Iris pigment epithelial cell (primary cell): ENCODE measurements around the gene PHC3.

Source experiments
- DNase-seq: peaks from one replicate; pipeline ENCODE4 v3.0.0-alpha.2; 2011; ENCODE audit warnings: low read depth

PHC3 gene

DNA sequence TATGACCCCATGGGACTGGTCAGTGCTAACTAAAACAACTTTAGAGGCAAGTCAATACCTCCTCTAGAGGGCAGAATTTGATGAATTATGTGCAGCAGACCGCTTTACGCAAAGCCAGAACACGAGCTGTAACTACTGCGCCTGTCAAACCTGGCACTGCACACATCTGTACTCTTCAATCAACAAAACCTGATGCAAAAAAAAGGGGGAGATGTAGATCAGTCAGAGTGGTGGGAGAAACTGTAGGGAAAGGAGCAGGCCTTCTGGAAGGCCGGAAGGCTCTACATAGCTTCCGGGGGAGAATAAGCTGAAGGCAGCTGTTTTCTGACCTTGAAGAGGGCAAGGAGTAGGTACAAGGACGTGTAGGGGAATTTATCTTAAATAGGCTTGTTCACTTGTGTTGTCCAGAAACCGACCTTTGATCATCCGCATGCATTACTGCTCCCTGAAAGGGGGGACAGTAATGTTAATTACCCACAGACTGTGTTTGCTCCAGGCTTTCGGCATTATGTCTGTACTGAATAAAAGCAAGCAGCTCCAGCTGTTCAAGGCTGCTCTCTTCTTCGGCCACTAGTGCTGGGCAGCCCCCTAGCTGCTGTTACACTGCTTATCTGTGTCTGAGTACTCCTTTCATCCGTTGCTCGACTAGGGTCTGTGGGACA lies 102.8 kb downstream of the PHC3 start:
- DNase-seq, result no peak

DNA sequence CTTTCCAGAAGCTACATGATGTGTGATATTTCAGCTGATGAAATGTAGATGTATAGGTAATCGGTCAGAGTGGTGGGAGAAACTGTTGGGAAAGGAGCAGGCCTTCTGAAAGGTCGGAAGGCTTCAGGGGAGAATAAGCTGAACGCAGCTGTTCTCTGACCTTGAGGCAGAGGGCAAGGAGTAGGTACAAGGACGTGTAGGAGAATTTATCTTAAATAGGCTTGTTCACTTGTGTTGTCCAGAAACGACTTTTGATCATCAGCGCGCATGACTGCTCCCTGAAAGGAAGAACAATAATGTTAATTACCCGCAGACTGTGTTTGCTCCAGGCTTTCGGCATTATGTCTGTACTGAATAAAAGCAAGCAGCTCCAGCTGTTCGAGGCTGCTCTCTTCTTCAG lies 104.2 kb downstream of the PHC3 start:
- no peak for DNase-seq

GRCh38 chr3:170076715-170077238 lies 104.8 kb downstream of the PHC3 start:
- DNase-seq, result peak; percentile 81

- DNase-seq, result no peak
These were observed 106.0 kb downstream of the PHC3 start for GRCh38 chr3:170075441-170076091.

DNA sequence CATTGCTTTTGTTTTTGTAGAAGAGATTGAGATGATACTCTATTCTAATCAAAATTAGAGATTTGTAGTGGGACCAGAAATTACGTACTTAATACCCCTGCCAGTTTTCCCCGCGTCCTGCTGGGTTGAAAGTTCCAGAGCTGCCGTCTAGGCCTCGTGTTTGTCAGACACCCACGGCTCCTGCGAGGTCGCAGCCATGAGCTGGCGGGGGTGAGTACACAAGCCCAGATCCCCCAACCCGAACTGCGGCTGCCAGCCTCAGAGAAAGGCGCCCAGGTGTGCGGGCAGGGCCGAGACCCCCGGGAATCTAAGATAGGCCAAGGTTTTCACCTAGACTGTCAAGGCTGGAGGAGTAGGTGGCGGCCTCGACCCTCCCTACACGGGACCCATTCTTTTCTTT lies 117.4 kb downstream of the PHC3 start:
- no peak for DNase-seq

GRCh38 chr3:170063691-170064090 lies 117.8 kb downstream of the PHC3 start:
- DNase-seq, result no peak

GRCh38 chr3:170062769-170063168 lies 118.8 kb downstream of the PHC3 start:
- no peak for DNase-seq

DNA sequence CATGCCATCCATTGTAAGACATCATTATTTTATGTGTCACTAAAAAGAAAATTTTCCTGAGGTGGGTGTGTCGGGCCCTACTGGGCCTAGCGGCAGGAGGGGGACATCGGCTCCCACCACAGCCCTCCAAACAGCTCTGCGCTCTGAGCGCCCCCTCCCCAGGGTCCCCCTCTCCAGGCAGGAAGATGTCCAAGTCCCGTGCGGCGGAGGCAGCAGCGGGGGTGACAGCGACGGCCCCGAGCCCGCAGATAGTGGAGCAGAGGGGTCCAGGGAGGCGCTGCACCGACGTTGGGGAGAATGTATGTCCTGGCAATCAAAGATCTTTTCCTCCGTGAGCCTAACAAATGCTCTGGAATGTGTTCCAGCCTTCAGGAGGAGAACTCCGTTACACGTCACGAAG lies 119.5 kb downstream of the PHC3 start:
- DNase-seq, result no peak

DNA sequence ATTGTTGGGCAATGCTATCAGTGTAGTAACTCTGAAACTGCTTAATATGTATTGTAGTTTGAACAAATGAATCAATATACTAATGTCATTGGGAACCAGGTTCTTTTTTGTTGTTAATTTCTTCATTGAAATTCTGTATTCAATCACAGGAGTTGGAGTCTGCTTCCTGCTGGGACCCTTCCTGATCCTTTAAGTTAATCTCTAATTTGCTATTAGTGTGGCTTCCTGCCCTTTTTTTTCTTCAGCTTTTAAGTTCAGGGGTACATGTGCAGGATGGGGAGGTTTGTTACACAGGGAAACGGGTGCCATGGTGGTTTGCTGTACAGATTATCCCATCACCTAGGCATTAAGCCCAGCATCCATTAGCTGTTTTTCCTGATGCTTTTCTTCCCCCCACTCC lies 122.1 kb downstream of the PHC3 start:
- no peak for DNase-seq

DNA sequence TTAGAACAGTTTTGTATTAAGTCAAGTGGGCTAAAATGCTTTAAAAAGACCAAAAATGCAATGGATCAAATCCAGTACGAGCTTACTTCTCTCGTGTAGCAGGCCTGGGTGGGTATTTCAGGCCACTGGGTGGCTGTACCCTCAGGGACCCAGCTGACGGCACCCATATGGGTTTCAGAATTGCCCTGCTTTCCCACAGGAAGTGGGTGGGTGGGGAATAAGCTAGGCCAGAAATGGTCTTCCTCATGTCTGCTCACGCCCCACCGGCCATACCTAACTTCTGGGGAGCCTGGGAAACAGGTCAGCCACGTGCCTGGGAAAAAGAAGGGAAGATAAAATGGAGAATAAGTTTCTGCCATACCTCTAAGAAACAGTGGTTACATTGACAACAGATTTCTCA lies 123.4 kb downstream of the PHC3 start:
- no peak for DNase-seq

- no peak for DNase-seq
These were observed 124.0 kb downstream of the PHC3 start for GRCh38 chr3:170057550-170057949.

DNA sequence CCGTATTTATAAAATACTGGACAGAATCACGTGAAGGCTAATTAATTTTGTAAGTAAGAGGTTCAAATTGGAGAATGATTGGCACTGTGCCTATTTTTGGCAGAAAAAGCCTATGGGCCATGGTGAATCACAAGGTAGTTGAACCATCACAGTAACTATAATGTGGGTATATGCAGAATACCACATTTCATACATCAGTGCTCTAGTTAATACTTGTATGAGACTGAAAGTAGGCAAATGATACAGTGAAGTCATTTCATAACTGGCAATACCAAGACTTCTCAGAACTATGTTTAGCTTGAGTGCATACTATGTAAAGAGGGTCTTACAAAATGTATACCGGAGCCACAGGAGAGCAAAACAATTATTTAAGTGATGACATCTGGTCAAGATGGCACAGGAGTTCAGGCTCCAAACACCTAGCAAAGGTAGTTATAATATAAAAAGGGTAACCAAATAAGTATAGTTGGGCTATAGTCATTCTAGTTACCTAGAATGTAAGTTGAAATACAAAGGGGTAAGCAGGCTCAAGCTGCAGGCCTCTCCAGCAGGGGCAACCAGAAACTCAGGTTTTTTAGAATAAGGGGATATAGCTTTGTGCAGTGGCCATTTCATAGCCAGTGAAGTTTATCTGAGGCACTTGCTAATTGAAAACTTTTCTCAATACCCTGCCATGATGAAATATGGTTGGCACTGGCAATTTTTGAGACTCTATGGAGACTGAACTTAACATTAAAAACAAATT lies 124.7 kb downstream of the PHC3 start:
- DNase-seq, result no peak

GRCh38 chr3:170055209-170055608 lies 126.3 kb downstream of the PHC3 start:
- DNase-seq, result peak; percentile 66

GRCh38 chr3:170054204-170054603 lies 127.3 kb downstream of the PHC3 start:
- no peak for DNase-seq

- no peak for DNase-seq
These were observed 129.1 kb downstream of the PHC3 start for GRCh38 chr3:170052398-170052797.

DNA sequence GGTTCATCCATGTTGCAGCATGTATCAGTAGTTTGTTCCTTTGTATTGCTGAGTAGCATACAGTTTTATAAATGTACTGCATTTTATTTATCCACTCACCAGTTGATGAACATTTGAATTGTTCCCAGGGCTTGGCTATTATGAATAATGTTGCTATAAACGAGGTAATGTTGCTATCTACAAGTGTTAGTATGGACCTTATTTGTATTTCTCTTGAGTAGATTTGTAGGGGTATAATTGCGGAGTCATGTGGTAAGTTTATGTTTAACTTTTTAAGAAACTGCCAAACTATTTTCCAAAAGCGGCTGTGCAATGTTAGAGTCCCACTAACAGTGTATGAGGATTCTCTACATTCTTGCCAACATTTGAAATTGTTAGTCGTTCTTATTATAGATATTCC lies 130.8 kb downstream of the PHC3 start:
- no peak for DNase-seq

DNA sequence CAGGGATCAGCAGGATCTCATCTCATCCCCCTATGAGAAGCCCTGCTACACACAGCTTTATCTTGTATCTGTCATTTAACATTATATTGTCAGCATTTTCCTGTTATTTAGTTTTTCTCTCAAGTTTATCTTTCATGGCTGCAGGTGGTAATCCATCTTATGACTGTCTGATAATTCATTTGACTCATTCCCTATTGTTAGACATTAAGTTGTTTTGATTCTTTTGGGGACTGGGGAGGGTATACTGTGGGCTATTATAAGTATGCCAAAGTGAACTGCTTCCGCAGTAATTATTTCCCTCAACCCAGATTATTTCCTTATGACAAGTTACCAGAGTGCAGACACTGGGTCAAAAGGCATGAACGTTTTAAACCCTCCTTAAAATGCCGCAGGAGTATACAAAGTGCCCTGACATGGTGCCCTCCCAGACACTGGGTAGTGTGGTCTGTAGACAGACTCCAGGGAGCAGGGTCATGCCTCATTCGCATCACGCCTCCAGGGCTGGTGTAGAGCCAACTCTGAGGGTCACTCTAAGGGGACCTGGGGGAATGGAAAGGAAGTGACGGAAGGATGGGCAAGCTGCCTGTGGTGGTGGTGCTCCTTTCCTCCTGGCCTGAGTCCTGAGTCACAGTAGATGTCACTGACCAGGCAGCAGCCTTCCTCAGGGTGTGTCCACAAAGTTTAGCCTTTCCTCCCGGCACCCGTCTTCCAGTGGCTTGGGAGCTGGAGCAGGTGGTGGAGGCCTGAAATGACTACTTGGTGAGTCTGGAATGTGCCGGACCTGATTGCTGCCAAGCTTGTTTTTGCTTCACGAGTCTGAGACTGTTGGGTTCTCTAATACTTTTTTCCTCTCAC lies 132.2 kb downstream of the PHC3 start:
- DNase-seq, result no peak

DNA sequence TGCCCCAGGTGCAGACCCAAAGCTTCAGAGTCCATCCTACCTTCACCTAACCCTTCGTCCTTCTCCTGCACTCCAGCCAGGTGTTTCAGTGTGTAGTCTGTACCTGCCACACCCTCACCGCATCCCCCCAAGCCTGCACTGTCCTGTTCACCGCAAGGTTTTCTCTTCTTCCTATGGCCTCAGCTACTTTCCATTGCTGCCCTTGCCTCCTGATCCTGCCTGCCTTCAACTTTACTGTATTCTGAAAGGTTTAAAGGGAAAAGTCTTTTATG lies 134.5 kb downstream of the PHC3 start:
- no peak for DNase-seq

DNA sequence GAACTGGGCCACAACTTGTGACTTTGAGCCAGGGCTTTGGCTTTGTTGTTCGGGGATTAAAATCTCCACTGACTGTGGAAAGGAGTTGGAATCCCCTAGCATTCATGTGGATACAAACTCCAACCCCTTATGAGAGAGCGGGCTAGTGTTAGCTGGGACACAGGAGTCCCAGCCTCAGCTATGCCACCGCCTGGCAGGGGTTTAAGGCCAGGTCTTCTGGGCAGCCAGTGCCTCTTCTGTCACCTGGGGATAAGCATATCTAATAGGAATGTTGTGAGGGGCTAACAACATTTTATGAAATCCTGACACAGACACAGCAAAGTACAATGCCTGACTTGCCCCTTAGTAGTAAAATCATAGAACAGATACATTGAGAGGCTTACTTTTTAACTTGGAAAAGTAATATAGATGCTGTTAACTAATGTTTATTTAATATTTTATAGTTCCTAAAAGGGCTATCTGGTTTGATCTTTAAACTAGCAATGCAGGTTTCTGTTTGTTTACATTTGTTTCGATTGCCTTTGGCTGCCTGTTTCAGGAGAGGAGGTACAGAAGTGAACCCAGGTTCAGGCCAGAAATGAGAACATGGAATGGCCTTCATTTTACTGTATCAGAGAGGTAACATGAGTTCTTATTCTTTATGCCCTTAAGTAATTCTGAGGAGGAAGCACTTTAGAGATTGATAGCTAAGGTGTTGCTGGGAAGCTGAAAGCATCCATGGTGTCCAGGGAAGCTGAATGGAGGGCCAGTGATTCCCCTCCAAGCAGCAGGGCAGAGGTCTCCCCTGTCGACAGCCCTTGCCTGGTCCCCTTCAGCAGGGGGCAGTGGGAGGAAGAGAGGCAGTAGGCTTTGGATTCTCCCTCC lies 135.0 kb downstream of the PHC3 start:
- DNase-seq, result no peak

- DNase-seq, result no peak
These were observed 136.7 kb downstream of the PHC3 start for GRCh38 chr3:170044795-170045244.

DNA sequence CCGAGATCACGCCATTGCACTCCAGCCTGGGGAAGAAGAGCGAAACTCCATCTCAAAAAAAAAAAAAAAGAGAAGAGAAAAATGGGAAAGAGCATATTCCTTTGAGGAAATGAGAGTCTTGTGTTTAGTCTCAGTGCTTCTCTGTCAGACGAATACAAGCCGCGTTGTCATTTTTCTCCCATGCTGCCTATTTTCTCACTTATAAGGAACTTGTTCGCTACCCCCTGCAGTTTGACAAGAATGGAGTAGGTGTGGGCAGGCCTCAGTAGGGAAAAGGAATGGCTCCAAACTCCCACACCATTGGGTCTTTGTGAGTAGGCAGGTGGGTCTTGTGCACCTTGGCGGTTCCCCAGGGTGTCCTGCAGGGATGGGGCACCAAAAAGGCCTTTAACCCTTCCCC lies 137.3 kb downstream of the PHC3 start:
- no peak for DNase-seq
